HepG2 (cell line): ENCODE results near the gene GBX1. TPM values are rescaled to one million over a fixed set of nuclear protein-coding genes. Genes with fewer than 3 reads are reported as not detected.

ENCODE experiments used
- ATAC-seq: fragments of 200-7000 bp; cut with Tn5 transposase; 3 replicates; pipeline ENCODE4 v1.9.1; 2020; ENCODE audit warnings: mild to moderate bottlenecking, moderate library complexity
- BruUV-seq: library from RNA; stranded (reverse); fragments of 400-500 nt; replicated peaks from 2 replicates; lab custom pipeline; 2021; lab: Mats Ljungman, UMichigan
- CTCF ChIA-PET: fragments of 300-600 bp; formaldehyde crosslinking; extraction: SDS; loops from one replicate; lab custom pipeline; 2021; ENCODE audit warnings: low total read pairs, inconsistent platforms, low intra/inter-chr PET ratio; lab: Yijun Ruan, JAX
- POLR2A ChIA-PET: fragments of 350-600 bp; sonication (Branson Sonifier 250); formaldehyde crosslinking; loops from one replicate; lab custom pipeline; 2020; ENCODE audit warnings: antibody characterized with exemption, inconsistent platforms; lab: Yijun Ruan, JAX
- DNase-seq: peaks from one replicate; pipeline ENCODE4 v3.0.0-alpha.2; 2015; ENCODE audit warnings: low spot score
- FAIRE-seq: peaks from 3 replicates; lab custom pipeline; 2011; peaks lifted over from hg19 to GRCh38; lab: Jason Lieb, UNC
- H2AFZ ChIP-seq: one replicate; pipeline ENCODE4 v1.6.1; 2011; ENCODE audit warnings: low read length, inconsistent platforms
- H3K27ac ChIP-seq: fragments of 300-600 bp; 3 replicates; pipeline ENCODE4 v1.8.0; 2011; ENCODE audit warnings: mixed run types, mild to moderate bottlenecking, mixed read lengths, low read length, inconsistent platforms; ENCODE audit not compliant: insufficient read depth; ENCODE audit errors: extremely low read length
- H3K27me3 ChIP-seq, 2 experiments: fragments of 200-600 bp in 1 of 2; 2 replicates in 1 of 2; 3 replicates in 1 of 2; pipeline versions ENCODE4 v1.6.0 to v1.8.0; 2011; ENCODE audit warnings: low read length in 2 of 2, mild to moderate bottlenecking in 2 of 2, moderate library complexity in 2 of 2, inconsistent platforms in 1 of 2; ENCODE audit not compliant: insufficient read depth in 2 of 2, control insufficient read depth in 1 of 2
- H3K36me3 ChIP-seq, 2 experiments: fragments of 200-600 bp in 1 of 2; replicated peaks in 1 of 2; 2 replicates in 1 of 2; 3 replicates in 1 of 2; pipeline versions ENCODE4 v1.5.1 to v1.8.0; 2011; ENCODE audit warnings: low read length in 2 of 2, inconsistent platforms in 1 of 2; ENCODE audit not compliant: insufficient read depth in 2 of 2, control insufficient read depth in 1 of 2
- H3K4me1 ChIP-seq: 2 replicates; pipeline ENCODE4 v1.5.1; 2012; ENCODE audit warnings: low read length, inconsistent platforms; ENCODE audit not compliant: insufficient read depth
- H3K4me2 ChIP-seq: 2 replicates; pipeline ENCODE4 v1.6.0; 2011; ENCODE audit warnings: low read depth, low read length, inconsistent platforms
- H3K4me3 ChIP-seq, 3 experiments: fragments of 200-600 bp in 1 of 3; sonication (generic), shearing (Covaris generic) in 1 of 3; replicated peaks in 1 of 3; 2 replicates each; pipeline ENCODE4 v1.5.1; 2011 to 2016; ENCODE audit warnings: low read length in 3 of 3, inconsistent platforms in 2 of 3, low read depth in 2 of 3, mild to moderate bottlenecking in 2 of 3, control low read depth in 1 of 3, mixed read lengths in 1 of 3; ENCODE audit not compliant: insufficient read depth in 1 of 3
- H3K79me2 ChIP-seq: one replicate; pipeline ENCODE4 v1.6.1; 2011; ENCODE audit warnings: low read length, inconsistent platforms; ENCODE audit not compliant: insufficient read depth
- H3K9ac ChIP-seq: 2 replicates; pipeline ENCODE4 v1.6.0; 2011; ENCODE audit warnings: mild to moderate bottlenecking, low read depth, low read length, inconsistent platforms; ENCODE audit not compliant: insufficient read depth
- H3K9me3 ChIP-seq: 2 replicates; pipeline ENCODE4 v1.5.1; 2012; ENCODE audit warnings: mild to moderate bottlenecking, low read length
- H4K20me1 ChIP-seq: 2 replicates; pipeline ENCODE4 v1.6.0; 2011; ENCODE audit warnings: inconsistent platforms, mild to moderate bottlenecking, low read length, moderate library complexity; ENCODE audit not compliant: insufficient read depth
- CEBPB ChIP-seq: IDR thresholded peaks from 2 replicates; pipeline ENCODE4 v1.6.1; 2011; ENCODE audit warnings: low read depth, low read length, improper control_type of control experiment, borderline replicate concordance
- FOXM1 ChIP-seq: sonication (generic); formaldehyde crosslinking; IDR thresholded peaks from 2 replicates; pipeline ENCODE4 v1.5.0; 2020; ENCODE audit warnings: missing genetic modification reagents
- GZF1 ChIP-seq: sonication (generic); formaldehyde crosslinking; IDR thresholded peaks from 2 replicates; pipeline ENCODE4 v1.5.1; 2020; ENCODE audit warnings: mild to moderate bottlenecking, missing genetic modification reagents
- JARID2 ChIP-seq: sonication (generic); formaldehyde crosslinking; IDR thresholded peaks from 2 replicates; pipeline ENCODE4 v1.8.1; 2023; ENCODE audit warnings: missing genetic modification reagents, inconsistent platforms; ENCODE audit not compliant: insufficient replicate concordance
- NBN ChIP-seq: fragments of 450-650 bp; conservative IDR thresholded peaks from 2 replicates; pipeline ENCODE4 v1.6.1; 2017
- PHF21A ChIP-seq: sonication (generic); formaldehyde crosslinking; IDR thresholded peaks from 2 replicates; pipeline ENCODE4 v1.5.0; 2020; ENCODE audit warnings: mild to moderate bottlenecking, missing genetic modification reagents
- RFX1 ChIP-seq: fragments of 450-650 bp; IDR thresholded peaks from 2 replicates; pipeline ENCODE4 v1.6.1; 2017
- SIN3A ChIP-seq: IDR thresholded peaks from 2 replicates; pipeline ENCODE4 v1.6.1; 2011; ENCODE audit warnings: low read depth, mild to moderate bottlenecking, control low read depth, low read length, borderline replicate concordance
- TSC22D2 ChIP-seq: sonication (generic); formaldehyde crosslinking; IDR thresholded peaks from 2 replicates; pipeline ENCODE4 v1.5.1; 2020; ENCODE audit warnings: missing genetic modification reagents, mild to moderate bottlenecking, borderline replicate concordance
- U2AF1 ChIP-seq: fragments of 200-400 bp; formaldehyde crosslinking; optimal IDR thresholded peaks from 2 replicates; pipeline ENCODE3; 2017; ENCODE audit warnings: mild to moderate bottlenecking, low read depth, low read length
- ZFP36 ChIP-seq: fragments of 150-350 bp; IDR thresholded peaks from 2 replicates; pipeline ENCODE4 v1.6.1; 2018; ENCODE audit warnings: borderline replicate concordance, low read length, low read depth; ENCODE audit not compliant: partially characterized antibody
- ZNF329 ChIP-seq: sonication (generic); formaldehyde crosslinking; IDR thresholded peaks from 2 replicates; pipeline ENCODE4 v1.9.0; 2021; ENCODE audit warnings: low read depth, mild to moderate bottlenecking, missing genetic modification reagents
- ZNF44 ChIP-seq: sonication (generic); formaldehyde crosslinking; IDR thresholded peaks from 2 replicates; pipeline ENCODE4 v1.5.1; 2020; ENCODE audit warnings: mild to moderate bottlenecking, missing genetic modification reagents
- ZNF567 ChIP-seq: sonication (generic); formaldehyde crosslinking; IDR thresholded peaks from 2 replicates; pipeline ENCODE4 v1.8.1; 2023; ENCODE audit warnings: mild to moderate bottlenecking, missing genetic modification reagents, borderline replicate concordance
- ZNF83 ChIP-seq: sonication (generic); formaldehyde crosslinking; IDR thresholded peaks from 2 replicates; pipeline ENCODE4 v1.4.0; 2020; ENCODE audit warnings: missing genetic modification reagents, mild to moderate bottlenecking, borderline replicate concordance
- WGBS: methylation state at CpG from one replicate; pipeline ENCODE4 v1.1.6; 2017; ENCODE audit warnings: low lambda C conversion rate; 5-methylcytosine and 5-hydroxymethylcytosine counted together
- in situ Hi-C: cut with HindIII; loops from 2 replicates; pipeline ENCODE4 v1.10.0; 2017; ENCODE audit warnings: low pct_unique_long_range_greater_than_20kb; ENCODE audit not compliant: extremely low pct_ligation_motif_present
- intact Hi-C: fragments of 100-400 bp; cut with micrococcal nuclease; formaldehyde crosslinking; loops from one replicate; pipeline ENCODE4 v1.10.0; 2022; ENCODE audit not compliant: unreplicated experiment
- polyA plus RNA-seq, 8 experiments: library from polyadenylated mRNA; depleted of rRNA in 3 of 8; stranded (reverse) in 7 of 8; unstranded in 1 of 8; fragments of >200 nt; fragmentation: Illumina TruSeq in 4 of 8; extraction: Trizol in 4 of 8; gene quantifications; 2 replicates each; pipeline versions ENCODE4 v1.2.1 to v1.2.3, GENCODE V29; 2011 to 2016; ENCODE audit warnings: low read depth in 4 of 8, missing spikeins in 1 of 8, mixed read lengths in 1 of 8; ENCODE audit not compliant: insufficient read depth in 1 of 8
- total RNA-seq, 5 experiments: library from RNA; depleted of rRNA; stranded (reverse); fragments of >200 nt; fragmentation: Illumina TruSeq; extraction: Trizol; gene quantifications; 2 replicates each; pipeline ENCODE4 v1.2.3, GENCODE V29; 2016; ENCODE audit warnings: low read depth in 1 of 5
- TF ChIP-seq, protein P1 (sequence below): sonication (generic); formaldehyde crosslinking; IDR thresholded peaks from 2 replicates; pipeline ENCODE4 v1.4.0; 2020; ENCODE audit warnings: missing genetic modification reagents, low read depth, mild to moderate bottlenecking, borderline replicate concordance
- TF ChIP-seq, protein P2 (sequence below): sonication (generic); formaldehyde crosslinking; IDR thresholded peaks from 2 replicates; pipeline ENCODE4 v1.4.0; 2020; ENCODE audit warnings: missing genetic modification reagents

GBX1 gene
- total and polyA plus RNA-seq, 2 of the 13 experiments (the other 11 are each of a cell fraction or from before 2014, with no cell fraction given), result not detected

DNA sequence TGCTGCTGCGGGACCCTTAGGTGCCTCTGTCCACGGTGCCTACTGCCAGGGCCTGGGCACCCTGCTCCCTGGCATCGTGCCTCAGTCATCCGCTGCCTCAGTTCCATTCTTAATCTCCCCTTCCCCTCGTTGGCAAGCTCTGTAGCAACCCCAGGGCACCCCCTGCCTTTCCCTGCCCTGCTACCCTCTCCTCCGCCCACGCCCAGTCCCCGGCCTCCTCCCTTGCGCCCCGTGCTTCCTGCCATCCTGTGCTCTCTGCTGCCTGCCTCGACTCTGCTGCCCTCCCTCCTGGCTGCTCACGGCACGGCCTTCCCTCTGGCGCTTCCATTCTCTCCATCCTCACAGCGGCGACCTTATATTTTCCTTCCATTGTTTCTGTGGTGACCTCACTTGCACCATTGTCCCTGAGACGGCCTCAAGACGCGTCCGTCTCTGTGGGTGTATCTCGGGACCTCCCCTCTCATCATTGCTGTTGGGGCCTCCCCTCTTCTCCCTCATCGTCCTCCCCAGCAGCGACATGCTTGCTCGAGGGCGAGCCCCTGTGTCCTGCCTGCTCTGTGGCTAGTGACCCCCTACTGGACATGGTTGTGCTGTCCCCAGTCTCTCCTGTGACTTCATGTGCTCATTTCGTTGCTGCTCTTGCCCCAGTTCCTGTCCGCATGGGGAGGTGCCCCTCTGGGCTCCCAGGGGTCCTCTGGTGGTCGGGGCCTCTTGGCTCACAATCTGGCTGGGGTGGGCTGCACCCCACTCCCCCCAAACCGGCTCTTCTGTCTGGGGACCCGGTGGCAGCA is 45.9 kb downstream of the GBX1 start:
- no peak for TF ChIP-seq ZFP36
- TF ChIP-seq, protein P1, sequence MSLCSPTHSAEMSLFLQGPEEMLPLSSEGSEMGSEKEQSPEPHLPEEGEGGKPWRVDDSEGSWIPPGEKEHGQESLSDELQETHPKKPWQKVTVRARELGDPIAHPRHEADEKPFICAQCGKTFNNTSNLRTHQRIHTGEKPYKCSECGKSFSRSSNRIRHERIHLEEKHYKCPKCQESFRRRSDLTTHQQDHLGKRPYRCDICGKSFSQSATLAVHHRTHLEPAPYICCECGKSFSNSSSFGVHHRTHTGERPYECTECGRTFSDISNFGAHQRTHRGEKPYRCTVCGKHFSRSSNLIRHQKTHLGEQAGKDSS (CRISPR knock-in tag), result no peak
- no peak for TF ChIP-seq CEBPB
- no peak for TF ChIP-seq ZNF83 (CRISPR knock-in tag)
- TF ChIP-seq TSC22D2 (CRISPR knock-in tag), result no peak
- TF ChIP-seq ZNF567 (CRISPR knock-in tag), result no peak
- TF ChIP-seq RFX1, result no peak
- no peak for TF ChIP-seq PHF21A (CRISPR knock-in tag)
- no peak for TF ChIP-seq FOXM1
- TF ChIP-seq ZNF44, result no peak
- TF ChIP-seq, protein P2, sequence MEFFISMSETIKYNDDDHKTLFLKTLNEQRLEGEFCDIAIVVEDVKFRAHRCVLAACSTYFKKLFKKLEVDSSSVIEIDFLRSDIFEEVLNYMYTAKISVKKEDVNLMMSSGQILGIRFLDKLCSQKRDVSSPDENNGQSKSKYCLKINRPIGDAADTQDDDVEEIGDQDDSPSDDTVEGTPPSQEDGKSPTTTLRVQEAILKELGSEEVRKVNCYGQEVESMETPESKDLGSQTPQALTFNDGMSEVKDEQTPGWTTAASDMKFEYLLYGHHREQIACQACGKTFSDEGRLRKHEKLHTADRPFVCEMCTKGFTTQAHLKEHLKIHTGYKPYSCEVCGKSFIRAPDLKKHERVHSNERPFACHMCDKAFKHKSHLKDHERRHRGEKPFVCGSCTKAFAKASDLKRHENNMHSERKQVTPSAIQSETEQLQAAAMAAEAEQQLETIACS (CRISPR knock-in tag), result no peak
- TF ChIP-seq NBN, result no peak
- TF ChIP-seq GZF1 (CRISPR knock-in tag), result no peak
- no peak for TF ChIP-seq U2AF1
- no peak for TF ChIP-seq JARID2
- TF ChIP-seq ZNF329 (CRISPR knock-in tag), result no peak
- no peak for TF ChIP-seq SIN3A
- TF ChIP-seq, all 625 proteins: peak for 0
- intact Hi-C loops (no loop called here), in situ Hi-C loops (loop anchor here (10.0 kb wide), 1 partner anchor 183 kb away; no protein-coding TSS in a partner anchor)
- CTCF ChIA-PET, result no interaction called here
- POLR2A ChIA-PET, result no interaction called here
- DNase-seq (no peak), ATAC-seq (no peak), FAIRE-seq (no peak)
- Histone ChIP-seq H3K79me2 (no peaks in the 10 kb centered on the region), H3K4me1 (no peaks in the 10 kb centered on the region), H4K20me1 (peaks cover 6% of the 10 kb centered on the region; the same call in 1 of the 2 replicates), H3K27me3 (no peaks in the 10 kb centered on the region), H3K4me2 (no peak overlapping the region), H3K36me3 (peaks cover 19 to 56% of the 10 kb centered on the region in 2 experiments; a peak in 4 of 5 replicates), H3K9ac (no peak overlapping the region), H3K27ac (no peak overlapping the region), H3K4me3 (no peak overlapping the region), H3K9me3 (no peaks in the 10 kb centered on the region), H2AFZ (no peak overlapping the region)
- no TSS peak for BruUV-seq
- WGBS, result 94% methylated on average over 28 of the region's 30 CpGs
